ENCODE data around the gene TOPORS.

GRCh38 chr9:32501868-32502267 lies 50.5 kb downstream of the TOPORS start:
- TF ChIP-seq, protein P1, sequence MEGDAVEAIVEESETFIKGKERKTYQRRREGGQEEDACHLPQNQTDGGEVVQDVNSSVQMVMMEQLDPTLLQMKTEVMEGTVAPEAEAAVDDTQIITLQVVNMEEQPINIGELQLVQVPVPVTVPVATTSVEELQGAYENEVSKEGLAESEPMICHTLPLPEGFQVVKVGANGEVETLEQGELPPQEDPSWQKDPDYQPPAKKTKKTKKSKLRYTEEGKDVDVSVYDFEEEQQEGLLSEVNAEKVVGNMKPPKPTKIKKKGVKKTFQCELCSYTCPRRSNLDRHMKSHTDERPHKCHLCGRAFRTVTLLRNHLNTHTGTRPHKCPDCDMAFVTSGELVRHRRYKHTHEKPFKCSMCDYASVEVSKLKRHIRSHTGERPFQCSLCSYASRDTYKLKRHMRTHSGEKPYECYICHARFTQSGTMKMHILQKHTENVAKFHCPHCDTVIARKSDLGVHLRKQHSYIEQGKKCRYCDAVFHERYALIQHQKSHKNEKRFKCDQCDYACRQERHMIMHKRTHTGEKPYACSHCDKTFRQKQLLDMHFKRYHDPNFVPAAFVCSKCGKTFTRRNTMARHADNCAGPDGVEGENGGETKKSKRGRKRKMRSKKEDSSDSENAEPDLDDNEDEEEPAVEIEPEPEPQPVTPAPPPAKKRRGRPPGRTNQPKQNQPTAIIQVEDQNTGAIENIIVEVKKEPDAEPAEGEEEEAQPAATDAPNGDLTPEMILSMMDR (IDR thresholded peaks at IDR 0.05; ENCODE audit: low read depth, low read length, poor library complexity, severe bottlenecking) = no peak
- no peak for TF ChIP-seq EZH2phosphoT487 (IDR thresholded peaks at IDR 0.05; ENCODE audit: borderline replicate concordance, low read length)
